ENCODE results near the gene EXOC5.

The EXOC5 gene

GRCh38 chr14:57153286-57153685 lies 115.4 kb downstream of the EXOC5 start:
- no peak for DNase-seq

Data from activated CD8-positive, alpha-beta memory T cell treated with anti-CD3 and anti-CD28 coated beads for 24 hours (primary cell).